Measurements from ENCODE around the gene CLCNKA.

Gene CLCNKA

DNA sequence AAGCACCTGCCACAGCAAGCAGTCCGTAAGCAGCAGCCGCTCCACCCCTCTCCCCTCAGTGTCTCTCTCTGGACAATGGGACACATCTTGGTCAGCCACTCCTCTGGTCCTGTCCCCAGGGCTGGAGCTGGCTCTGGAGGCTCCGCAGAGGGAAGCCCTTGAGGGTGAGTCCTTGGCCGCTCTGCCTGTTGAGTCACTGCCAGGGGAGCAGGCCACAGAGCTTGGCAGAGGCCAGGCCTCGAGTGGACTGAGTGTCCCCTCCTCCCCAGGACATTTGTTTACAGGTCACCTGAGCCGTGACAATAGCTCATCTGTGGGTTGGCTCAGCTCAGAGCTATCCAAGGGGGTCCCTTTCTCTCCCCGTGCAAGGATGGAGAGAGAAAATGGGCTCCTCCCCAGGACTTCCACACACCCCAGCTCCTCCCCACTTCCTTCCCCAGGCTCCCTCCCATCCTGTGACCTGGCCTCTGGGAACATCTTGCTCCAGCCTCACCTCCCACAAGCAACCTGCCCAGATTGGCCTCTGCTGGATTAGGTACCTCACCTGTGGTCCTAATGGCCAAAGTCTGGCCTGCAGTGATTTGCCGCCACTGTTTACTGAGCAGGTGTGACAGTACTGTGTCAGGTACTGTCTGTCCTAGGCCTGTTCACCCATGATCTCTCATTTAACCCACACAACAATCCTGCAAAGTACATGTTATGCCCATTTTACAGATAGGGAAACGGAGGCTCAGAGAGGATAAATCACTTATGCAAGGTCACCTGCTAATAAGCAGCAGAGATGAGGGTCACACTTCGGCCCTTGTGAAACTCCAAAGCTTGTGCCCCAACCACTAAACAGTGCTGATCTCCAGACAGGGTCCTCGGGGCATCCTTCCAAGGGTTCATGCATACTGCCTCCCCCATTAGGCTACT lies 46.8 kb downstream of the CLCNKA start:
- Histone ChIP-seq H3K4me1 (ENCODE audit: low read length) (no peaks in the 10 kb centered on the region), H3K9me3 (replicated peaks; ENCODE audit: insufficient read depth, low read length) (no peaks in the 10 kb centered on the region), H2AFZ (ENCODE audit: low read length) (no peak overlapping the region), H3K9me2 (replicated peaks; ENCODE audit: insufficient read depth, low read length) (no peaks in the 10 kb centered on the region), H4K20me1 (ENCODE audit: insufficient read depth, low read length) (no peaks in the 10 kb centered on the region), H3K27ac (ENCODE audit: low read length) (no peak overlapping the region), H3K79me2 (ENCODE audit: low read length) (no peaks in the 10 kb centered on the region), H3K4me3 (ENCODE audit: low read length) (no peak overlapping the region), H3F3A (ENCODE audit: insufficient read depth, low read length) (0 out of 2 replicates have a peak, but pooled peaks cover under 1% of the 10 kb centered on the region), H3K36me3 (replicated peaks; ENCODE audit: insufficient read depth, low read length) (no peaks in the 10 kb centered on the region), H3K4me2 (ENCODE audit: low read depth, low read length) (no peak overlapping the region), H3K9ac (ENCODE audit: low read length) (no peak overlapping the region), H3K27me3 (replicated peaks; ENCODE audit: insufficient read depth, low read length) (peaks cover 38% of the 10 kb centered on the region)
- DNase-seq = no peak
- TF ChIP-seq EZH2 (optimal IDR thresholded peaks at IDR 0.05; ENCODE audit: low read depth, low read length) (no peak), EZH2phosphoT487 (IDR thresholded peaks at IDR 0.05; ENCODE audit: low read length) (no peak)
- TF ChIP-seq, protein P1, sequence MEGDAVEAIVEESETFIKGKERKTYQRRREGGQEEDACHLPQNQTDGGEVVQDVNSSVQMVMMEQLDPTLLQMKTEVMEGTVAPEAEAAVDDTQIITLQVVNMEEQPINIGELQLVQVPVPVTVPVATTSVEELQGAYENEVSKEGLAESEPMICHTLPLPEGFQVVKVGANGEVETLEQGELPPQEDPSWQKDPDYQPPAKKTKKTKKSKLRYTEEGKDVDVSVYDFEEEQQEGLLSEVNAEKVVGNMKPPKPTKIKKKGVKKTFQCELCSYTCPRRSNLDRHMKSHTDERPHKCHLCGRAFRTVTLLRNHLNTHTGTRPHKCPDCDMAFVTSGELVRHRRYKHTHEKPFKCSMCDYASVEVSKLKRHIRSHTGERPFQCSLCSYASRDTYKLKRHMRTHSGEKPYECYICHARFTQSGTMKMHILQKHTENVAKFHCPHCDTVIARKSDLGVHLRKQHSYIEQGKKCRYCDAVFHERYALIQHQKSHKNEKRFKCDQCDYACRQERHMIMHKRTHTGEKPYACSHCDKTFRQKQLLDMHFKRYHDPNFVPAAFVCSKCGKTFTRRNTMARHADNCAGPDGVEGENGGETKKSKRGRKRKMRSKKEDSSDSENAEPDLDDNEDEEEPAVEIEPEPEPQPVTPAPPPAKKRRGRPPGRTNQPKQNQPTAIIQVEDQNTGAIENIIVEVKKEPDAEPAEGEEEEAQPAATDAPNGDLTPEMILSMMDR (IDR thresholded peaks at IDR 0.05; ENCODE audit: low read length) = no peak

DNA sequence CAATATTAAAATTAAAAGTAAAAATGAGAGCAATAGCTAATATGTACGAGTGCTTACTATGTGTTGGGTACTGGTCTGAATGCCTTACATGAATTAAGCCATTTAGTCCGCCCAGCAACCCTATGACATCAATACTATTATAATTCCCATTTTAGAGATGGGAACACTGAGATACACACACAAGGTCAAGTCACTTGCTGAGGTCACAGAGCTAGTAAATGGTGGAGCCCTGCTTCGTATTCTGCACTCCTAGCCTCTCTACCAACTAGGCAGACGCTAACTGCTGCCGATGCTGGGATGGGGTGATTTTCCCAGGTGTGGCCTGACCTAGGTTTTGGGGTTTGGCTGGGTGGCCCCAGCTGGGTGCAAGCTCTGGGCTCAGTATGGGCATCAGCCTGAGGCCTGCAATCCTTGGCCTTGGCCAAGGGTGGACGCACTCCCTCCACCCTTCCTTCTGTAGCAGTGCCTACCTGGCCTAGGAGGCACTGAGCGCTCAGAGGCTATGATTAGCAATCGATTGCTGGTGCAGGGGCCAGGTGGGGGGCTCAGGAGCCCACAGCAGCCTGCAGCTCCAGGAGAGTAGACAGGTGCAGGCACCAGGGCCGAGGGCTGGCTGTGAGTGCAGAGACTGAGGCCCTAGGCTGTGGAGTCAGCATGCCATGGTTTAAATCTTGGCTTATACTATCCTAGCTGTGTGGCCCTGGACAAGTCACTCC lies 49.0 kb downstream of the CLCNKA start:
- Histone ChIP-seq H3K9ac (ENCODE audit: low read length) (no peak overlapping the region), H3K27ac (ENCODE audit: low read length) (no peak overlapping the region), H4K20me1 (ENCODE audit: insufficient read depth, low read length) (no peaks in the 10 kb centered on the region), H3K36me3 (replicated peaks; ENCODE audit: insufficient read depth, low read length) (no peaks in the 10 kb centered on the region), H3F3A (ENCODE audit: insufficient read depth, low read length) (peaks cover 8% of the 10 kb centered on the region; the same call in 1 of the 2 replicates), H3K4me1 (ENCODE audit: low read length) (peaks cover 6% of the 10 kb centered on the region), H3K79me2 (ENCODE audit: low read length) (no peaks in the 10 kb centered on the region), H3K9me3 (replicated peaks; ENCODE audit: insufficient read depth, low read length) (no peaks in the 10 kb centered on the region), H2AFZ (ENCODE audit: low read length) (no peak overlapping the region), H3K4me2 (ENCODE audit: low read depth, low read length) (no peak overlapping the region), H3K9me2 (replicated peaks; ENCODE audit: insufficient read depth, low read length) (no peaks in the 10 kb centered on the region), H3K27me3 (replicated peaks; ENCODE audit: insufficient read depth, low read length) (peaks cover 18% of the 10 kb centered on the region), H3K4me3 (ENCODE audit: low read length) (no peak overlapping the region)
- TF ChIP-seq EZH2 (optimal IDR thresholded peaks at IDR 0.05; ENCODE audit: low read depth, low read length) (no peak), EZH2phosphoT487 (IDR thresholded peaks at IDR 0.05; ENCODE audit: low read length) (no peak)
- TF ChIP-seq, protein P1 (IDR thresholded peaks at IDR 0.05; ENCODE audit: low read length) = no peak
- no peak for DNase-seq

DNA sequence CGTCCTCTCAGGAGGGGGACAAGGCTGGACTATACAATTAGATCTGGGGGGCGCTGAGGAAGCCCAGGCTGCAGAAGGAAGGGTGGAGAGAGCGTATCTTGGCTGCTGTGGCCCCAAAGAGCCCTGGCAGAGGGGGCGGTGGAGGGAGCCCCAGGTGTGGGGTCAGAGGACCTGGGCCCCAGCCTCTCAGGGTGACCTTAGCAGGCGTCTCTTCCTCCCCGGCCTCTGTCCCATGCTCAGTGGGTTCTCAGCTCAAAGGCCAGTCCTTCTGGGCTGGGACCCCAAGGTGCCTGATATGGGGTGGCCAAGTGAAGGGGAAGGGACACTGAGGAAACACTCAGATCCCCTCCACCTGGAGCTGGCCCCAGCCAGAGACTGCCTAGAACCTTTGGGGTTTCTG lies 49.8 kb downstream of the CLCNKA start:
- no peak for DNase-seq
- H3K9me3 ChIP-seq (replicated peaks; ENCODE audit: insufficient read depth, low read length) = no peaks in the 10 kb centered on the region
- no peaks in the 10 kb centered on the region for H3K79me2 ChIP-seq (ENCODE audit: low read length)
- H3K4me1 ChIP-seq (ENCODE audit: low read length) = peaks cover 6% of the 10 kb centered on the region
- no peak overlapping the region for H2AFZ ChIP-seq (ENCODE audit: low read length)
- H3K4me2 ChIP-seq (ENCODE audit: low read depth, low read length) = no peak overlapping the region
- H3K9me2 ChIP-seq (replicated peaks; ENCODE audit: insufficient read depth, low read length) = no peaks in the 10 kb centered on the region
- no peaks in the 10 kb centered on the region for H4K20me1 ChIP-seq (ENCODE audit: insufficient read depth, low read length)
- peaks cover 16% of the 10 kb centered on the region for H3K27me3 ChIP-seq (replicated peaks; ENCODE audit: insufficient read depth, low read length)
- H3F3A ChIP-seq (ENCODE audit: insufficient read depth, low read length) = peaks cover 8% of the 10 kb centered on the region; the same call in 1 of the 2 replicates
- H3K27ac ChIP-seq (ENCODE audit: low read length) = no peak overlapping the region
- H3K9ac ChIP-seq (ENCODE audit: low read length) = no peak overlapping the region
- H3K36me3 ChIP-seq (replicated peaks; ENCODE audit: insufficient read depth, low read length) = no peaks in the 10 kb centered on the region
- TF ChIP-seq, protein P1 (IDR thresholded peaks at IDR 0.05; ENCODE audit: low read length) = no peak
- TF ChIP-seq EZH2 (optimal IDR thresholded peaks at IDR 0.05; ENCODE audit: low read depth, low read length) (no peak), EZH2phosphoT487 (IDR thresholded peaks at IDR 0.05; ENCODE audit: low read length) (no peak)
- H3K4me3 ChIP-seq (ENCODE audit: low read length) = no peak overlapping the region
